DND-41 (cell line): ENCODE measurements around the gene MRPS23.

ENCODE experiments used
- CTCF ChIP-seq: IDR thresholded peaks from 2 replicates; pipeline ENCODE4 v1.5.1; 2012; ENCODE audit warnings: borderline replicate concordance, low read length, moderate library complexity, mild to moderate bottlenecking; ENCODE audit not compliant: poor library complexity, severe bottlenecking; ENCODE audit errors: extremely low read depth
- EZH2 ChIP-seq: IDR thresholded peaks from 3 replicates; pipeline ENCODE4 v1.6.1; 2012; ENCODE audit warnings: borderline replicate concordance, low read depth, mild to moderate bottlenecking, moderate library complexity, low read length, inconsistent platforms; ENCODE audit not compliant: severe bottlenecking

- TF ChIP-seq EZH2 (no peak), CTCF (no peak)
These were observed 40.0 kb downstream of the MRPS23 start for GRCh38 chr17:57809879-57810278.
